Panc1 (cell line): Measurements from ENCODE around the gene PHF14. TPM values are rescaled to one million over a fixed set of nuclear protein-coding genes. Genes with fewer than 3 reads are reported as not detected.
"Not testable (repeated sequence)": the region's sequence is repeated elsewhere in the genome, so short reads cannot be mapped to it uniquely, and the experiment has no call there.

Source experiments
- ATAC-seq: fragments of 200-7000 bp; cut with Tn5 transposase; 2 replicates; pipeline ENCODE4 v1.9.1; 2020; ENCODE audit warnings: mild to moderate bottlenecking, moderate library complexity
- BruUV-seq: library from RNA; stranded (reverse); fragments of 400-500 nt; replicated peaks from 2 replicates; lab custom pipeline; 2021; lab: Mats Ljungman, UMichigan
- CTCF ChIA-PET: fragments of 300-600 bp; sonication (Branson Sonifier 250); formaldehyde crosslinking; loops from one replicate; lab custom pipeline; 2022; ENCODE audit warnings: antibody characterized with exemption; lab: Charles Lee
- POLR2A ChIA-PET: fragments of 300-600 bp; sonication (Branson Sonifier 250); formaldehyde crosslinking; loops from one replicate; lab custom pipeline; 2022; ENCODE audit warnings: antibody characterized with exemption; lab: Charles Lee
- DNase-seq: peaks from one replicate; pipeline ENCODE4 v3.0.0-alpha.2; 2010; ENCODE audit warnings: low read depth, low spot score
- H3K27ac ChIP-seq: 2 replicates; pipeline ENCODE4 v1.5.1; 2011; ENCODE audit warnings: mild to moderate bottlenecking, low read length, inconsistent platforms
- H3K27me3 ChIP-seq: fragments of 200-500 bp; sonication (Bioruptor generic); 2 replicates; pipeline ENCODE4 v1.6.0; 2014; ENCODE audit warnings: low read length, inconsistent platforms; ENCODE audit not compliant: control insufficient read depth, insufficient read depth
- H3K36me3 ChIP-seq: fragments of 200-500 bp; sonication (Bioruptor generic); 2 replicates; pipeline ENCODE4 v1.5.1; 2014; ENCODE audit warnings: inconsistent platforms, mild to moderate bottlenecking, low read length, moderate library complexity; ENCODE audit not compliant: control insufficient read depth, insufficient read depth
- H3K4me1 ChIP-seq: 2 replicates; pipeline ENCODE4 v1.5.1; 2011; ENCODE audit warnings: inconsistent platforms, mild to moderate bottlenecking, low read length, moderate library complexity; ENCODE audit not compliant: control insufficient read depth, insufficient read depth
- H3K4me3 ChIP-seq, 2 experiments: 2 replicates each; pipeline ENCODE4 v1.5.1; 2011 to 2012; ENCODE audit warnings: low read depth in 2 of 2, low read length in 2 of 2, mild to moderate bottlenecking in 2 of 2, inconsistent platforms in 1 of 2, moderate library complexity in 1 of 2
- H3K9me3 ChIP-seq: fragments of 200-500 bp; sonication (Bioruptor generic); 2 replicates; pipeline ENCODE4 v1.5.1; 2014; ENCODE audit warnings: low read depth, mild to moderate bottlenecking, inconsistent platforms, low read length, moderate library complexity; ENCODE audit not compliant: control insufficient read depth, insufficient read depth
- CTCF ChIP-seq: fragments of 450-650 bp; IDR thresholded peaks from 2 replicates; pipeline ENCODE4 v1.5.1; 2017; ENCODE audit warnings: mild to moderate bottlenecking
- POLR2AphosphoS5 ChIP-seq: IDR thresholded peaks from 2 replicates; pipeline ENCODE4 v1.6.1; 2012; ENCODE audit warnings: mild to moderate bottlenecking, low read depth, low read length, moderate library complexity
- SIN3A ChIP-seq: IDR thresholded peaks from 2 replicates; pipeline ENCODE4 v1.6.1; 2012; ENCODE audit warnings: low read depth, mild to moderate bottlenecking, low read length, moderate library complexity, borderline replicate concordance; ENCODE audit not compliant: insufficient read depth
- TCF7L2 ChIP-seq: IDR thresholded peaks from 2 replicates; pipeline ENCODE4 v1.6.1; 2011; ENCODE audit warnings: mild to moderate bottlenecking, low read depth, low read length, inconsistent platforms
- in situ Hi-C: cut with HindIII; loops from 2 replicates; pipeline ENCODE4 v1.10.0; 2016; ENCODE audit warnings: low sequenced_read_pairs, low pct_unique_long_range_greater_than_20kb
- intact Hi-C: fragments of 100-400 bp; cut with micrococcal nuclease; formaldehyde crosslinking; loops from one replicate; pipeline ENCODE4 v1.10.0; 2022; ENCODE audit not compliant: unreplicated experiment
- total RNA-seq: library from RNA; stranded (reverse); gene quantifications from one replicate; pipeline ENCODE4 v1.2.1, GENCODE V29; 2021; ENCODE audit not compliant: unreplicated experiment
- TF ChIP-seq, protein P1 (sequence below), 2 experiments: IDR thresholded peaks; 2 replicates each; pipeline ENCODE4 v1.6.1; 2011 to 2012; ENCODE audit warnings: low read depth in 2 of 2, control low read depth in 1 of 2, low read length in 1 of 2, mild to moderate bottlenecking in 1 of 2, moderate library complexity in 1 of 2; ENCODE audit not compliant: insufficient read depth in 1 of 2

The PHF14 gene
- total RNA-seq, 1 experiment from 2014 or later: 85.6 TPM

GRCh38 chr7:10952588-10952987 lies 21.1 kb upstream of the PHF14 start:
- ChIA-PET POLR2A (no interaction called here), CTCF (no interaction called here)
- no peak overlapping the region for H3K4me3 ChIP-seq
- no peak overlapping the region for H3K27ac ChIP-seq
- no peaks in the 10 kb centered on the region for H3K9me3 ChIP-seq
- no peaks in the 10 kb centered on the region for H3K36me3 ChIP-seq
- no peak for TF ChIP-seq CTCF
- TF ChIP-seq TCF7L2: no peak
- TF ChIP-seq POLR2AphosphoS5: no peak
- no peak for TF ChIP-seq SIN3A
- TF ChIP-seq, protein P1, sequence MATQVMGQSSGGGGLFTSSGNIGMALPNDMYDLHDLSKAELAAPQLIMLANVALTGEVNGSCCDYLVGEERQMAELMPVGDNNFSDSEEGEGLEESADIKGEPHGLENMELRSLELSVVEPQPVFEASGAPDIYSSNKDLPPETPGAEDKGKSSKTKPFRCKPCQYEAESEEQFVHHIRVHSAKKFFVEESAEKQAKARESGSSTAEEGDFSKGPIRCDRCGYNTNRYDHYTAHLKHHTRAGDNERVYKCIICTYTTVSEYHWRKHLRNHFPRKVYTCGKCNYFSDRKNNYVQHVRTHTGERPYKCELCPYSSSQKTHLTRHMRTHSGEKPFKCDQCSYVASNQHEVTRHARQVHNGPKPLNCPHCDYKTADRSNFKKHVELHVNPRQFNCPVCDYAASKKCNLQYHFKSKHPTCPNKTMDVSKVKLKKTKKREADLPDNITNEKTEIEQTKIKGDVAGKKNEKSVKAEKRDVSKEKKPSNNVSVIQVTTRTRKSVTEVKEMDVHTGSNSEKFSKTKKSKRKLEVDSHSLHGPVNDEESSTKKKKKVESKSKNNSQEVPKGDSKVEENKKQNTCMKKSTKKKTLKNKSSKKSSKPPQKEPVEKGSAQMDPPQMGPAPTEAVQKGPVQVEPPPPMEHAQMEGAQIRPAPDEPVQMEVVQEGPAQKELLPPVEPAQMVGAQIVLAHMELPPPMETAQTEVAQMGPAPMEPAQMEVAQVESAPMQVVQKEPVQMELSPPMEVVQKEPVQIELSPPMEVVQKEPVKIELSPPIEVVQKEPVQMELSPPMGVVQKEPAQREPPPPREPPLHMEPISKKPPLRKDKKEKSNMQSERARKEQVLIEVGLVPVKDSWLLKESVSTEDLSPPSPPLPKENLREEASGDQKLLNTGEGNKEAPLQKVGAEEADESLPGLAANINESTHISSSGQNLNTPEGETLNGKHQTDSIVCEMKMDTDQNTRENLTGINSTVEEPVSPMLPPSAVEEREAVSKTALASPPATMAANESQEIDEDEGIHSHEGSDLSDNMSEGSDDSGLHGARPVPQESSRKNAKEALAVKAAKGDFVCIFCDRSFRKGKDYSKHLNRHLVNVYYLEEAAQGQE (IDR thresholded peaks at IDR 0.05; ENCODE audit: insufficient read depth in 1 of 2, low read depth in 2 of 2, low read length in 1 of 2): no peak
- 0 out of 2 replicates have a peak, but pooled peaks cover 2% of the 10 kb centered on the region for H3K27me3 ChIP-seq
- intact Hi-C loops: no loop called here
- H3K4me1 ChIP-seq: no peaks in the 10 kb centered on the region
- BruUV-seq: no TSS peak
- ATAC-seq: no peak
- DNase-seq: no peak
- in situ Hi-C loops: no loop called here

GRCh38 chr7:10953078-10953750 lies 20.5 kb upstream of the PHF14 start:
- H3K4me1 ChIP-seq, POLR2A ChIA-PET, H3K36me3 ChIP-seq, H3K27me3 ChIP-seq, intact Hi-C loops, DNase-seq, BruUV-seq, H3K9me3 ChIP-seq, in situ Hi-C loops, H3K4me3 ChIP-seq, H3K27ac ChIP-seq, ATAC-seq: not testable (repeated sequence)
- CTCF ChIA-PET: interaction anchor here (0.6 kb wide), 1 partner anchor 12 kb away, joined by 4 read pairs; no protein-coding TSS in a partner anchor

GRCh38 chr7:10956528-10956927 lies 17.1 kb upstream of the PHF14 start:
- no TSS peak for BruUV-seq
- peak overlapping the region in 1 of 2 experiments; percentile 11; a peak in 1 of 4 replicates for H3K4me3 ChIP-seq
- ATAC-seq (peak; percentile 82), DNase-seq (no peak)
- in situ Hi-C loops: no loop called here
- H3K36me3 ChIP-seq: no peaks in the 10 kb centered on the region
- no peaks in the 10 kb centered on the region for H3K27me3 ChIP-seq
- CTCF ChIA-PET: no interaction called here
- H3K4me1 ChIP-seq: no peaks in the 10 kb centered on the region
- POLR2A ChIA-PET: no interaction called here
- TF ChIP-seq SIN3A: no peak
- TF ChIP-seq CTCF: no peak
- TF ChIP-seq POLR2AphosphoS5: no peak
- TF ChIP-seq, protein P1 (IDR thresholded peaks at IDR 0.05; ENCODE audit: insufficient read depth in 1 of 2, low read depth in 2 of 2, low read length in 1 of 2): no peak
- TF ChIP-seq TCF7L2: no peak
- no peaks in the 10 kb centered on the region for H3K9me3 ChIP-seq
- H3K27ac ChIP-seq: no peak overlapping the region; the same call in 1 of the 2 replicates
- intact Hi-C loops: no loop called here
